Activated naive CD8-positive, alpha-beta T cell treated with anti-CD3 and anti-CD28 coated beads, Interleukin-2, amount 10 ng/mL, durations not matched to agents 7 days and 5 days (primary cell): ENCODE data around the gene NISCH. TPM values are rescaled to one million over a fixed set of nuclear protein-coding genes. Genes with fewer than 3 reads are reported as not detected.

Experiments used
- ATAC-seq: fragments of 150-1000 bp; cut with Tn5 transposase; one replicate; pipeline ENCODE4 v1.10.0; 2021; ENCODE audit warnings: low read depth, moderate library complexity
- POLR2A ChIA-PET: fragments of 350-600 bp; sonication (Branson Sonifier 250); formaldehyde crosslinking; loops from one replicate; lab custom pipeline; 2021; ENCODE audit warnings: antibody characterized with exemption; lab: Charles Lee
- DNase-seq: peaks from one replicate; pipeline ENCODE4 v3.0.0; 2021
- H3K27ac Mint-ChIP-seq: one replicate; pipeline ENCODE4 v1.8.0; 2022; ENCODE audit warnings: mild to moderate bottlenecking, mixed read lengths
- H3K27me3 Mint-ChIP-seq: one replicate; pipeline ENCODE4 v1.8.0; 2022; ENCODE audit warnings: mild to moderate bottlenecking, moderate library complexity, mixed read lengths
- H3K36me3 Mint-ChIP-seq: one replicate; pipeline ENCODE4 v1.8.0; 2021; ENCODE audit warnings: mild to moderate bottlenecking, mixed read lengths
- H3K4me1 Mint-ChIP-seq: one replicate; pipeline ENCODE4 v1.8.0; 2021; ENCODE audit warnings: mixed read lengths
- H3K4me3 Mint-ChIP-seq: one replicate; pipeline ENCODE4 v1.8.0; 2022; ENCODE audit warnings: mild to moderate bottlenecking, moderate library complexity, mixed read lengths
- H3K9me3 Mint-ChIP-seq: one replicate; pipeline ENCODE4 v1.8.0; 2021; ENCODE audit warnings: mixed read lengths
- total RNA-seq, 2 experiments: library from RNA; stranded (reverse); gene quantifications; one replicate each; pipeline ENCODE4 v1.2.3, GENCODE V29; 2021

NISCH gene
- total RNA-seq, 2 experiments from 2014 or later: 124 to 125 TPM

DNA sequence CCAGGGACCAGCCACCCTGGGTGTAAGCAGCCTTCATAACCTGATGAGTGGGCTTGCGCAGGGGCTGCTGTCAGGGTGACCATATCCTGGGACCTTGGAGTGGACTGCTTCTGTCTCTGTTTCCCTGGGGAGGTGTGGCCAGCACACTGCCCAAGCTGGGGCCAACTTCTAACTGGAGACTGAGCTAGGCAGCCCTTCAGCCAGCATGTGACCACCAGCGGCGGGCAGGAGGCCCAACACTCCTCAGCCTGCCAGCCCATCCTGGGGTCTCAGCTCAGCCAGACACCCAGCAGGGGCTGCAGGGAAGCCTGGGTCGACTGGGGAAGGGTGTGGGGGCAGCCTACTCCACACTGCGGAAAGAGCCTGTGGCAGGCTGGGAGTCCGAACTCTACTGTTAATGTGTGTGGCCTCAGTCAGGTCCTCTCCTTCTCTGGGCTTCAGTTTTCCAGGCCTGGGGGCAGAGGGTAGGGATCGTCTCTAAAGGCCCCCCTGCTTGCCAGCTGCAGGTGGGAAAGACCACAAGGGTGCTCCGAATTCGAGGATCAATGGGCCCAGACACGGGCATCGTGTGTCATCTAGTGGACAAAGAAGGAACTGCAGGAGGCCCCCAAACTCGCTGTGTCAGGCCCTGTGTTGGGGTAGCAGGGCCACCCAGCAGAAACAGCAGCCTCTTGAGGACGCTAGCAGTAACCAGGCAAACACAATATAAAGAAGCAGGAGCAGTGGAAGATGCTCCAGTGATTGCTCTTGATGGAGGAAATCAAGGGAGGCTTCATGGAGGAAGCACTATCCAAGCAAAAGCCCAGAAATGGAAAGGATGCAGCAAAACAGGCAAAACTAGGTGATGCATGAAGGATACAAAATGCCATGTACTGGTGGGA is 8.5 kb upstream of the NISCH start:
- Mint-ChIP-seq H3K4me1 (peaks cover 7% of the 10 kb centered on the region), H3K4me3 (no peak overlapping the region), H3K27me3 (no peaks in the 10 kb centered on the region), H3K27ac (peak overlapping the region; percentile 67), H3K9me3 (no peaks in the 10 kb centered on the region), H3K36me3 (no peaks in the 10 kb centered on the region)
- DNase-seq: peak; percentile 75
- peak; percentile 62 for ATAC-seq
- POLR2A ChIA-PET: interaction anchor here (0.6 to 1.6 kb wide), 4 partner anchors 8 to 215 kb away, joined by 3 to 6 read pairs (median 4); no protein-coding TSS in a partner anchor

DNA sequence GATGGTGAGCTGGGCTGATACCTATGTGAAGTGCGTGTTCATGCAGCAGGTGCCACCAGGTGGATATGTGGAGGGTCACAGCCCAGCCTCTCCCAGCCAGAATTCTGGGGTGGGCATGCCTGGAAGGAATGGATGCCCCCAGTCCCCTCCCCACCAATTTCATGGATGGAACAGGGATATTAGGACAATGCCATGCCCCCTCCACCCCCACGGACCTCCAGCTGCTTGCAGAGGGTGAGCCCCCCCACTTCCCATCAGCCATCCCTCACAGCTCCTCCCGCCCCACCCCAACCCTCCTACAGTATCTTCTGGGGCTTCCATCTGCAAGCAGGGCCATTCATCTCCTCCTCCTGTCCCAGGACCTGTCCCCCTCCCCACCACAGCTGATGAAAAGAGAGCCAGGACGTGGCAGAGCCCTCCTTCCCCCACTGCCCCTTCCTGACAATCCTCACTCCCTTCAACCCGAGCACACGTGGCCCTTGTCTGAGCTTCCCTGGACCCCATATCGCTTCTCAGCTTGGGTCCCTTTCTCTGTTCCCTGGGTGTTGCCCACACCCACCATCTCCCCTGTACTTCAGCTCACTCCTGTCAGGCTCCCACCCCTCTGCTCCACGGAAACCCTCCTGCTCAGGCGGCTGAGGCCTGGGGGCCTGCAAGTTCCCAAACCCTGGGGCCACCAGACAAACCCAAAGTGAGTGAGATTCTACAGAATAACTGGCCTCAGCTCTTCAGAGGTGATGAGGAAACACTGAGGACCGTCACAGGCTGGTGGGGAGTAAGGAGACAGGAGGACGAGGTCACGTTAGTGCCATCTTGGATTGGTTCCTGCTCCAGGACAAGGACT is 7.7 kb upstream of the NISCH start:
- H3K36me3 Mint-ChIP-seq: no peaks in the 10 kb centered on the region
- H3K9me3 Mint-ChIP-seq: no peaks in the 10 kb centered on the region
- H3K4me3 Mint-ChIP-seq: no peak overlapping the region
- no peak overlapping the region for H3K27ac Mint-ChIP-seq
- ATAC-seq (no peak), DNase-seq (no peak)
- POLR2A ChIA-PET: no interaction called here
- peaks cover 7% of the 10 kb centered on the region for H3K4me1 Mint-ChIP-seq
- H3K27me3 Mint-ChIP-seq: no peaks in the 10 kb centered on the region

DNA sequence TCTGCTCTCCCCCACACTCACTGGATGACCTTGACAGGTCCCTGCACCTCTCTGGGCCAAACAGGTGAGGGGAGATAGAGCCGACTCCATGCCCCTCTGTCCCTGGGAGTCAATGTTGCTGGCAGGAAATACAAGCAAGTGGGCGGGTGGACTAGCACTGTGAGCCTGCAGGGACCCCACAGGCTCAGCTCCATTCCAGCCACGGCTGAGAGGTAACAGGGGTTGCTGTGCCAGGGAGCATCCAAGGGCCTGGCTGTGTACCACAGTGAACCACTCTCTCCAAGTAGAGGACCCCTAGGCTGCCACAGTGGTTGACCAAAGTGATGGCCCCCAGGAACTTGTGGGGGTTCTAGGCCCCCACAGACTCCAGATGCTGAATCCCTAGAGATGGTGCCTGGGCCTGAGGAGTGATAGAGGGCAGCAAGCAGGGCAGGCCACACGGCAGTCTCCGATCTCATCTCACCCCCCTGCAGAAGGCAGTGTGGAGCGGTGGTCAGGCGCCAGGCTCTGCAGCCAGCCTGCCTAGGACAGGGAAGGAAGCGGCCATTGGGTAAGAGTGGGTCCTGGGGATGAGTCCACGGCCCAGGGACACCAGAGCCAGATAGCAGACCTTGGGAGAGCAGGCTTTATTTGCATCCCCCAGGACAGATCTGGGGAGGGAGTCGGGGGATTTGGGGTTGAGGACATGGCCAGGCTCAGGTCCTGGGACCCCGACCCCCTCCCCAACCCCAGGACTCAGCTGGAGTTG is 4.7 kb upstream of the NISCH start:
- no peak overlapping the region for H3K27ac Mint-ChIP-seq
- no peak overlapping the region for H3K4me3 Mint-ChIP-seq
- H3K27me3 Mint-ChIP-seq: no peaks in the 10 kb centered on the region
- H3K4me1 Mint-ChIP-seq: peaks cover 15% of the 10 kb centered on the region
- POLR2A ChIA-PET: no interaction called here
- H3K36me3 Mint-ChIP-seq: peaks cover 1% of the 10 kb centered on the region
- DNase-seq: no peak
- ATAC-seq: no peak
- no peaks in the 10 kb centered on the region for H3K9me3 Mint-ChIP-seq

DNA sequence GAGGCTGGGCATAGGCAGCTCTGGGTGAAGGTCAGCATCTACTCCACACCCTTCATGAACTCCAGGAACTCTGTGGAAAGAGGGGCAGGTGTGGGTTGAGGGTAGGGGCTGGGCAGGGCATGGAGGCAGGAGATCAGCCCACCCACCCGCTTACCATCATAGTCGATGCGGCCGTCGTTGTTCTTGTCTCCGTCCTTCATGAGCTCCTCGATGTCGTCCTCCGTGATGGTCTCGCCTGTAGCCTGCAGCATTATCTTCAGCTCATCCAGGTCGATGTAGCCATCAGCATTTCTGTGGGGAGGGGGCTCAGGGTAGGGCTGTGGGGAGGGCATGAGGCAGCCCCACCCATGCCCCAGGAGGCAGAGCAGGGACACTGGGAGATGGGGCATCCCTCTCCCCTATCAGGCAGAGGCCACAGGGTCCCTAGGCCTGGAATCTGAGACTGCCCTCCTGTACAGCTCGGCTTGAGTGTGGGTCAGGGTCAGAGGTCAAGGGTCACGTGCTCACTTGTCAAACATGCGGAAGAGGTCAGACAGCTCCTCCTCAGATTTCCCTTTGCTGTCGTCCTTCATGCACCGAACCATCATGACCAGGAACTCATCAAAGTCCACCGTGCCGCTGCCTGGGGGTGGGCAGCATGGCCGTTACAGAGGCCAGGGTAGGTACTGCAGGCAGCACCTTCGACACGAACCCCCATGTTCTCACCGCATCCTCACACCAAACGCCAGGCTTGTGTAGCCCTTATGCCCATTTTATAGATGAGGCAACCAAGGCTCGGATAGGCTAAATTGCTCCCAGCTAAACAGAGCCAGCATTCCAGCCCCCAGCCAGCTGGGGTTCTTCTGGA is 3.9 kb upstream of the NISCH start:
- no peak overlapping the region for H3K27ac Mint-ChIP-seq
- DNase-seq: no peak
- H3K36me3 Mint-ChIP-seq: peaks cover 1% of the 10 kb centered on the region
- POLR2A ChIA-PET: no interaction called here
- H3K4me3 Mint-ChIP-seq: no peak overlapping the region
- ATAC-seq: no peak
- no peaks in the 10 kb centered on the region for H3K9me3 Mint-ChIP-seq
- no peaks in the 10 kb centered on the region for H3K27me3 Mint-ChIP-seq
- peaks cover 21% of the 10 kb centered on the region for H3K4me1 Mint-ChIP-seq

DNA sequence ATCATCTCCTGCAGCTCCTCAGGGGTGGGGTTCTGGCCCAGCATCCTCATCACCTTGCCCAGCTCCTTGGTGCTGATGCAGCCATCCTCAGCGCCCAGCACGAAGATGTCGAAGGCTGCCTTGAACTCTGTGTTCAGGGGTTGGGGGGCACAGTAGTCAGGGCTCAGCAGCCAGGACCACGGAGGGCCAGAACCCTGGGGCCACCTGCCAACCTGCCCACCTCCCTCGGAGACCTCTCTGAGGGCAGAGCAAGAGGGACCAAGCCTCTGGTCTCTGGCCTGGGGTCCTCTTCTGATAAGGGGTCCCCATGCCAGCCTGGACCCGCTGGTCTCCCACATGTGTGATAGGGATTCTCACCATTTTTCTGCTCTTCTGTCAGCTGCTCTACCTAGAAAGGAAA is 3.3 kb upstream of the NISCH start:
- peaks cover 24% of the 10 kb centered on the region for H3K4me1 Mint-ChIP-seq
- H3K27ac Mint-ChIP-seq: no peak overlapping the region
- peaks cover 3% of the 10 kb centered on the region for H3K36me3 Mint-ChIP-seq
- no peak for ATAC-seq
- no peaks in the 10 kb centered on the region for H3K27me3 Mint-ChIP-seq
- H3K9me3 Mint-ChIP-seq: no peaks in the 10 kb centered on the region
- H3K4me3 Mint-ChIP-seq: no peak overlapping the region
- DNase-seq: no peak
- POLR2A ChIA-PET: no interaction called here

DNA sequence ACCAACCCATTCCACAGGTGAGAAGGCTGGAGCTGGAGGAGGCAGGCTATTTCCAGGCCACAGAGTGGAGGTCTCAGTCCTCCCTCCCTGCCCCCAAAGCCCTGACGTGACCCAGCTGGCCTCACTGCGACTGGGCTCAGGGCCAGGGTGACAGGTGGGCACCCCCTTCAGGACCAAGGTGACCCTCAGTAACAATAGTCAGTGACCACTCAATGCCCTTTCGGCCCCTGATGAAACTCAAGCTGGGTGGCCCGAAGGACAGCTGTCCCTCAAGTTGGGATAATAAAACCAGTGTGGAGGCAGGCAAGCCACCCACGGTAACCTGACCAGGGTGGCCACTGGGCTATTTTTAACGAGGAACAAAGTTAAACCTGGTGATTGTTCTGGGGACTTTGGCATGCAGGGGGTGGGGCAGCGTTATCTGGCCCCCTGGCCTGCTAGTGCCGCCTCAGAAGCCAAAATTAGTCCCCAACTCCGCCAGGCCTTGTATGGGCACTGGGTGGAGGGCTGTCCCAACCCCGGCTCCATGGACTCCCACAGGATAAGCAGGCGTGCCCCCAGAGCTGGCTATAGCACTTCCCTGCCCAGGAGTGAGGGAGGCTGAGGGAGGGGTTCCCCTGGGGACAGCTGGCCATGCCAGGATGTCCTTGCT is 2.7 kb upstream of the NISCH start:
- Mint-ChIP-seq H3K9me3 (no peaks in the 10 kb centered on the region), H3K27ac (no peak overlapping the region), H3K4me3 (no peak overlapping the region), H3K36me3 (peaks cover 5% of the 10 kb centered on the region), H3K4me1 (peaks cover 26% of the 10 kb centered on the region), H3K27me3 (no peaks in the 10 kb centered on the region)
- DNase-seq (no peak), ATAC-seq (no peak)
- POLR2A ChIA-PET: no interaction called here

DNA sequence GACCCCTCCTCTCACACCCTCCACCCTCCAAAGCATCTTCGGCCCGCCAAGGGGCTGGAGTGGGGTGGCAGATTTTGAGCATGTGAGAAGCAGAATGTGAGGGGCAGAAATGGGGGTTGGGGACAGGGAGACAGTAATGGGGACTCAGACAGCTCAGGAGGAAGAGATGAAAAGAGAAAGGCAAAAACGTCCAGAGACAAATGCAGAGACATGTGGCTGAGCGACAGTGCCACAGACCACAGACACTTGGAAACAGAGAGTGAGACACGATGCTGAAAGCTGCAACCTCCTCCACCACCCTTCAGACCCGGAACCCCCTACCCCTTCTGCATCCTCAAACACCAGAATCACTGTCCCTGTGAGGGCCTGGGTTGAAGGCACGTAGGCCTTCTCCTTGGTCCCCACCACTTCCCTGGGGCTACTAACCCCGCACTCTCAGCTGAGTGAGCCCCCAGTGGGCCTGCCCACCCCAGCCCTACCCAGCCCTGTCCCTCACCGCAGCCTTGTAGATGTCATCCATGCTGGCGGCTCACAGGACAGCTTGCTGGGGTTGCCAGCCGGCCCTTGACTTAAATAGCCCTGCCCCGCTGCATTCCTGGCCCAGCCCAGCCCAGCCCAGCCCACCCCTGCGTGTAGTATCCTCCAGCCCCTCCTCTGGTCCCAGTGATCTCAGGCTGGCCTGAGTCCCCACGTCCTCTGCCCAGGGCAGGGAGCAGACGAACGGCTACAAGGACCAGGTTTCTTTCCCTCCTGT is 1.7 kb upstream of the NISCH start, which contains the start of gene TNNC1:
Gene TNNC1 (minus strand): TSS at position 546 of the 754 bp plus-strand sequence. CDS start 26 bp downstream, at position 520.
- Mint-ChIP-seq H3K4me3 (peak within 1 kb of the TSS; percentile 92), H3K27me3 (no peaks in the 10 kb centered on the region), H3K27ac (peak within 1 kb of the TSS; percentile 92), H3K9me3 (no peaks in the 10 kb centered on the region), H3K4me1 (peaks cover 31% of the 10 kb centered on the region), H3K36me3 (peaks cover 11% of the 10 kb centered on the region)
- DNase-seq: no peak
- ATAC-seq: no peak
- POLR2A ChIA-PET: interaction anchor here (0.7 to 1.2 kb wide), 3 partner anchors 41 to 166 kb away, joined by 3 to 4 read pairs (median 3); partner anchors contain the start of genes GLYCTK and UQCC5

DNA sequence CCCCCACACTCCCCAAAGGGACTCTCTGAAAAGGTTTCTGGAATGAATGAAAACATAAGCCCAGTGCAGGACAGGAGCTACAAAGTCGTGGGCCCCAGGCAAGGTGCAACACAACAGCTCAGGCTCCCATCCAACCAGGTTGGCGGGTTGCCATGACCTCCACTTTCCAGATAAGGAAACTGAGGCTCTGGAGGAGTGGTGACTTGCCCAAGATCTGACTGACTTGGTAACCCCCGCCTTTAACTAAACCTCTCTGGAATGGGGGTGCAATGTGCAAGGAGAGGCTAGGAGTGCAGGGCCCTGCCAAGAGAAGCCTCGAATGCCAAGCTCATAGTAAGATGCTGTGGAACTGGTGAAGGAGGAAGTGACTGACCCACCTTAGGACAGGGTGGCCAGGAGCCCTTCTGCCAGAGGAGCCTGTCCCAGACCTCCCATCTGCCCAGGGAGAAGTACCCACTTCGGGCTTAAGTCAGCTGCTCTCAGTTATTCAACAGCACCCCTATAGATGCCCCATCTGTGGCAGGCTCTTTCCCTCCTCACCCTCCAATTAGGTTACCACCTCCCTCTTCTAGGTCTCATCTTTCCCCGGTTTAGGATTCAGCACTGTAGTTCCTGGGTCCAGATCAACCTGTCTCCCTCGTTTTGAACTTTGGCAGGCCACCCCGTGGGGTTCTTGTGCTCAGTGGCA is 1.0 kb upstream of the NISCH start:
- DNase-seq: no peak
- Mint-ChIP-seq H3K27ac (peak overlapping the region; percentile 92), H3K9me3 (no peaks in the 10 kb centered on the region), H3K36me3 (peaks cover 17% of the 10 kb centered on the region), H3K4me3 (peak overlapping the region; percentile 92), H3K4me1 (peaks cover 31% of the 10 kb centered on the region), H3K27me3 (no peaks in the 10 kb centered on the region)
- ATAC-seq: no peak
- POLR2A ChIA-PET: interaction anchor here (0.6 to 1.2 kb wide), 5 partner anchors 8 to 223 kb away, joined by 3 to 4 read pairs (median 3); partner anchors contain the start of genes GLYCTK and UQCC5

DNA sequence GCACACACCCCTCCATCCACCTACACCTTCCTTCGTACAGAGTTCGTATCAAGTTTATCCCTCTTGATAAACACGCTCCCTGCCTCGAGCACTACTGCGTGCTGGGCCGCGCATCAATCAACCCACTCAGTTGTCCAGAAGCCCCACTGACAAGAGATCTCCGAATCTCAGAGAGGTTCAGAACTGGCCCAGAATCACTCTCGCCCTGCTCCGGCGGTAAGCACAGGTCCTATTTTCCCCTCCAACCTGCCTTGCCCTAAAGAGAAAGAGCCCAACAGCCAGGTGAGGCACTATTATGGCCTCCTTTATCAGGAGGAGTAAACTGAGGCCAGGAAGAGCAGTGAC is 494 bp upstream of the NISCH start:
- peak overlapping the region; percentile 92 for H3K4me3 Mint-ChIP-seq
- ATAC-seq (no peak), DNase-seq (no peak)
- peak overlapping the region; percentile 92 for H3K27ac Mint-ChIP-seq
- H3K36me3 Mint-ChIP-seq: peaks cover 20% of the 10 kb centered on the region
- H3K4me1 Mint-ChIP-seq: peaks cover 31% of the 10 kb centered on the region
- H3K27me3 Mint-ChIP-seq: no peaks in the 10 kb centered on the region
- POLR2A ChIA-PET: interaction anchor here (0.6 to 1.4 kb wide), 3 partner anchors 8 to 43 kb away, joined by 3 read pairs; no protein-coding TSS in a partner anchor
- no peaks in the 10 kb centered on the region for H3K9me3 Mint-ChIP-seq

DNA sequence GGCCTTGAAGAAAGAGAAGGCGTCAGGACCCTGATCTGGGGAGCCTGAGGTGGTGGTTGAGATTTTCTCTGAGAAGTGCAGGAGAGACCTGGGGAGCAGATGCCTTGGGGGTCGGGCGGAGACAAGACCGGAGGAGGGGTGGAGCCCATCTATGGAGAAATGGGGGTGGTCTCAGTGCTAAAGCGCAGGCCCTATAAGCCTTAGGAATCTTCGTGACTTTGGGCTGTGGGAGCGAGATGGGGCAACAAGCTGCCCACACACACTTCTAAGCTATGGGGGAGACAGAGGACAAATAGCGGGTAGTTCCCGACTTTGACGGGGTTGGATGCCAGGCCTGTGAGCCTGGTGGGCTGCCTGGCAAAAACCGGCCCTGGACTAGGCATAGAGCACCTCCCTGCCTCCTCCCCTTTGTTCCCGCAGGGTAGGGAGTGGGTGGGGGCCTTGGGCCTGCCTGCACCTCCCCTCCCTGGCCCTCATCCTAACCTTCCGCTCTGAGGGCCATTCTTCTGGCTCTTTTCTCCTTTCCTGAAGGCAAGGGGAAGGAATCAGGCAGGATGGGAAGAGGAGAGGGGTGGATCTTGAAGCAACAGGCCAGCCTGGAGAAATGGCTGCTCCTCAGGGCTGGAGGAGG is 880 bp downstream of the NISCH start:
- H3K27ac Mint-ChIP-seq: peak overlapping the region; percentile 92
- DNase-seq: no peak
- POLR2A ChIA-PET: interaction anchor here (0.6 to 1.4 kb wide), 4 partner anchors 44 to 399 kb away, joined by 3 to 5 read pairs (median 4); no protein-coding TSS in a partner anchor
- peaks cover 24% of the 10 kb centered on the region for H3K36me3 Mint-ChIP-seq
- H3K4me1 Mint-ChIP-seq: peaks cover 31% of the 10 kb centered on the region
- H3K9me3 Mint-ChIP-seq: no peaks in the 10 kb centered on the region
- ATAC-seq: no peak
- peak overlapping the region; percentile 92 for H3K4me3 Mint-ChIP-seq
- H3K27me3 Mint-ChIP-seq: no peaks in the 10 kb centered on the region
